RWPE2 (cell line): ENCODE data around the gene HMGN3.

ENCODE experiments used
- ATAC-seq: fragments of 200-7000 bp; cut with Tn5 transposase; 3 replicates; pipeline ENCODE4 v1.9.1; 2021; ENCODE audit warnings: low read depth
- DNase-seq: peaks from one replicate; pipeline ENCODE4 v3.0.0-alpha.2; 2020; ENCODE audit warnings: low spot score
- H3K27ac ChIP-seq: fragments of 450-650 bp; 2 replicates; pipeline ENCODE4 v1.5.1; 2017; ENCODE audit warnings: mild to moderate bottlenecking; ENCODE audit not compliant: poor library complexity, severe bottlenecking
- H3K27me3 ChIP-seq: fragments of 250-450 bp; sonication (Bioruptor Pico); 2 replicates; pipeline ENCODE4 v1.5.1; 2021; ENCODE audit warnings: mild to moderate bottlenecking, moderate library complexity; ENCODE audit not compliant: insufficient read depth, poor library complexity, severe bottlenecking
- H3K36me3 ChIP-seq: fragments of 250-450 bp; sonication (Bioruptor Pico); 2 replicates; pipeline ENCODE4 v1.5.1; 2020; ENCODE audit warnings: low read depth, mild to moderate bottlenecking, moderate library complexity
- H3K4me1 ChIP-seq: fragments of 250-450 bp; sonication (Bioruptor Pico); 2 replicates; pipeline ENCODE4 v1.5.1; 2021; ENCODE audit warnings: mild to moderate bottlenecking, moderate library complexity; ENCODE audit not compliant: insufficient read depth, poor library complexity, severe bottlenecking
- H3K4me3 ChIP-seq: fragments of 250-450 bp; sonication (Bioruptor Pico); 2 replicates; pipeline ENCODE4 v1.5.1; 2021; ENCODE audit warnings: mild to moderate bottlenecking, moderate library complexity; ENCODE audit not compliant: severe bottlenecking
- H3K9me3 ChIP-seq: fragments of 250-450 bp; sonication (Bioruptor Pico); 2 replicates; pipeline ENCODE4 v1.5.1; 2021; ENCODE audit warnings: mild to moderate bottlenecking, moderate library complexity; ENCODE audit not compliant: severe bottlenecking
- CTCF ChIP-seq: fragments of 450-650 bp; IDR thresholded peaks from one replicate; pipeline ENCODE4 v1.5.1; 2017; ENCODE audit warnings: mild to moderate bottlenecking, moderate library complexity; ENCODE audit not compliant: poor library complexity, severe bottlenecking

The HMGN3 gene

GRCh38 chr6:79173378-79173777 is 61.1 kb downstream of the HMGN3 start:
- no peaks in the 10 kb centered on the region for H3K36me3 ChIP-seq
- DNase-seq (no peak), ATAC-seq (no peak)
- peaks cover 3% of the 10 kb centered on the region for H3K4me1 ChIP-seq
- H3K9me3 ChIP-seq: no peaks in the 10 kb centered on the region
- TF ChIP-seq CTCF: no peak
- no peak overlapping the region for H3K4me3 ChIP-seq
- no peaks in the 10 kb centered on the region for H3K27me3 ChIP-seq
- H3K27ac ChIP-seq: no peak overlapping the region

GRCh38 chr6:79170959-79171358 is 63.5 kb downstream of the HMGN3 start:
- Histone ChIP-seq H3K9me3 (no peaks in the 10 kb centered on the region), H3K4me3 (no peak overlapping the region), H3K4me1 (peaks cover 6% of the 10 kb centered on the region), H3K36me3 (no peaks in the 10 kb centered on the region), H3K27ac (no peak overlapping the region), H3K27me3 (no peaks in the 10 kb centered on the region)
- ATAC-seq (peak; percentile 99), DNase-seq (no peak)
- no peak for TF ChIP-seq CTCF

- no peak for ATAC-seq
- no peak for TF ChIP-seq CTCF
Observed at GRCh38 chr6:79170431-79170830, 64.1 kb downstream of the HMGN3 start.

GRCh38 chr6:79168695-79168980 is 65.8 kb downstream of the HMGN3 start:
- Histone ChIP-seq H3K27me3 (no peaks in the 10 kb centered on the region), H3K9me3 (no peaks in the 10 kb centered on the region), H3K36me3 (no peaks in the 10 kb centered on the region), H3K4me3 (no peak overlapping the region), H3K27ac (no peak overlapping the region), H3K4me1 (peaks cover 6% of the 10 kb centered on the region)
- TF ChIP-seq CTCF: no peak
- no peak for ATAC-seq
- DNase-seq: no peak

More at GRCh38 chr6:79170431-79170830, 64.1 kb downstream of the HMGN3 start:
- Histone ChIP-seq H3K27ac (no peak overlapping the region), H3K4me3 (no peak overlapping the region), H3K9me3 (no peaks in the 10 kb centered on the region), H3K36me3 (no peaks in the 10 kb centered on the region), H3K4me1 (peaks cover 6% of the 10 kb centered on the region), H3K27me3 (no peaks in the 10 kb centered on the region)
- no peak for DNase-seq

- no peak overlapping the region for H3K27ac ChIP-seq
- no peaks in the 10 kb centered on the region for H3K36me3 ChIP-seq
- no peak for TF ChIP-seq CTCF
- peaks cover 6% of the 10 kb centered on the region for H3K4me1 ChIP-seq
- no peak for ATAC-seq
- H3K4me3 ChIP-seq: no peak overlapping the region
- no peaks in the 10 kb centered on the region for H3K27me3 ChIP-seq
- DNase-seq: no peak
- no peaks in the 10 kb centered on the region for H3K9me3 ChIP-seq
Observed at GRCh38 chr6:79167931-79168694, 66.4 kb downstream of the HMGN3 start.
